ENCODE results near the gene ADAM10.

DNA sequence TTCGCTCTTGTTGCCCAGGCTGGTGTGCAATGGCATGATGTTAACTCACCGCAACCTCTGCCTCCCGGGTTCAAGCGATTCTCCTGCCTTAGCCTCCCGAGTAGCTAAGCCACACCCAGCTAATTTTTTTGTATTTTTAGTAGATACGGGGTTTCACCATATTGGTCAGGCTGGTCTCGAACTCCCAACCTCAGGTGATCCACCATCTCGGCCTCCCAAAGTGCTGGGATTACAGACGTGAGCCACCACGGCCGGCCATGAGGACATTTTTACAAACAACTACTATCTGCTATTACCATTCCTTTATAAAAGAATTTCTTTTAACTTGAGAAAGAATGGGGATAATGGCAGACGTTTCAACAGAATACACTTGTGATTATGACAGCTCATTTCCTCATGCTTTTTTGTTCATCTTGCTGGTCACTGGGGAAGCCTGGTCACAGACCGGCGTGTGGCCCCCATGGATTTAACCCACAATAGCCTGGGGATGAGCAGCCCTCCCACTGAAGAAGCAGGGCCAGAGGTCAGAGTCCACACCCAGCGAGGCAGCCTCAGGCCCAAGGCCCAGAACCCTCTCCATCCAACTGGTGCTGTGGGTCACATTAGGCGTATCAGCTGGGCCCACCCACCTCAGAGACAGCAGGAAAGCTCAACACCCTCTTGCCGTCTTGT is 205.7 kb downstream of the ADAM10 start:
- TF ChIP-seq, protein P1, sequence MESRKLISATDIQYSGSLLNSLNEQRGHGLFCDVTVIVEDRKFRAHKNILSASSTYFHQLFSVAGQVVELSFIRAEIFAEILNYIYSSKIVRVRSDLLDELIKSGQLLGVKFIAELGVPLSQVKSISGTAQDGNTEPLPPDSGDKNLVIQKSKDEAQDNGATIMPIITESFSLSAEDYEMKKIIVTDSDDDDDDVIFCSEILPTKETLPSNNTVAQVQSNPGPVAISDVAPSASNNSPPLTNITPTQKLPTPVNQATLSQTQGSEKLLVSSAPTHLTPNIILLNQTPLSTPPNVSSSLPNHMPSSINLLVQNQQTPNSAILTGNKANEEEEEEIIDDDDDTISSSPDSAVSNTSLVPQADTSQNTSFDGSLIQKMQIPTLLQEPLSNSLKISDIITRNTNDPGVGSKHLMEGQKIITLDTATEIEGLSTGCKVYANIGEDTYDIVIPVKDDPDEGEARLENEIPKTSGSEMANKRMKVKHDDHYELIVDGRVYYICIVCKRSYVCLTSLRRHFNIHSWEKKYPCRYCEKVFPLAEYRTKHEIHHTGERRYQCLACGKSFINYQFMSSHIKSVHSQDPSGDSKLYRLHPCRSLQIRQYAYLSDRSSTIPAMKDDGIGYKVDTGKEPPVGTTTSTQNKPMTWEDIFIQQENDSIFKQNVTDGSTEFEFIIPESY (IDR thresholded peaks at IDR 0.05; ENCODE audit: borderline replicate concordance, low read depth): no peak
- no peak for TF ChIP-seq CTCF (IDR thresholded peaks at IDR 0.05)

All from SK-N-SH (cell line).